H1 (cell line): ENCODE results near the gene SMS. TPM values are rescaled to one million over a fixed set of nuclear protein-coding genes. Genes with fewer than 3 reads are reported as not detected.

Experiments used
- CTCF ChIA-PET: fragments of 300-600 bp; sonication (Branson Sonifier 250); formaldehyde crosslinking; loops from one replicate; lab custom pipeline; 2021; ENCODE audit not compliant: partially characterized antibody; lab: Charles Lee
- POLR2A ChIA-PET: fragments of 300-600 bp; sonication (Branson Sonifier 250); formaldehyde crosslinking; loops from one replicate; lab custom pipeline; 2021; ENCODE audit warnings: inconsistent platforms; ENCODE audit not compliant: partially characterized antibody; lab: Charles Lee
- DNase-seq, 2 experiments: peaks; one replicate each; pipeline versions ENCODE4 v3.0.0 to v3.0.0-alpha.2; 2010 to 2022; ENCODE audit warnings: low spot score in 2 of 2, low read depth in 1 of 2, mixed read lengths in 1 of 2
- FAIRE-seq: peaks from 2 replicates; lab custom pipeline; 2011; peaks lifted over from hg19 to GRCh38; lab: Jason Lieb, UNC
- H2AFZ ChIP-seq: 2 replicates; pipeline ENCODE4 v1.8.1; 2012; ENCODE audit warnings: low read length, inconsistent platforms
- H2AK5ac ChIP-seq: 2 replicates; pipeline ENCODE4 v1.6.1; 2013; ENCODE audit warnings: low read depth, low read length
- H2BK120ac ChIP-seq: replicated peaks from 2 replicates; pipeline ENCODE3; 2013; ENCODE audit warnings: low read depth, low read length, inconsistent platforms
- H2BK12ac ChIP-seq: 2 replicates; pipeline ENCODE4 v1.6.1; 2013; ENCODE audit warnings: low read depth, low read length
- H2BK15ac ChIP-seq: 2 replicates; pipeline ENCODE4 v1.6.1; 2013; ENCODE audit warnings: low read length
- H2BK20ac ChIP-seq: 2 replicates; pipeline ENCODE4 v1.6.1; 2013; ENCODE audit warnings: low read length
- H2BK5ac ChIP-seq: 2 replicates; pipeline ENCODE4 v1.6.1; 2013; ENCODE audit warnings: low read depth, low read length
- H3K14ac ChIP-seq: 2 replicates; pipeline ENCODE4 v1.6.1; 2013; ENCODE audit warnings: inconsistent platforms; ENCODE audit not compliant: insufficient read length
- H3K18ac ChIP-seq: 2 replicates; pipeline ENCODE4 v1.6.1; 2013; ENCODE audit warnings: low read length; ENCODE audit errors: extremely low read depth
- H3K23ac ChIP-seq: 2 replicates; pipeline ENCODE4 v1.6.1; 2013; ENCODE audit warnings: inconsistent platforms; ENCODE audit not compliant: insufficient read length
- H3K23me2 ChIP-seq: 2 replicates; pipeline ENCODE4 v1.6.1; 2013; ENCODE audit warnings: low read depth, low read length
- H3K27ac ChIP-seq: 2 replicates; pipeline ENCODE4 v1.6.1; 2011; ENCODE audit warnings: low read depth, low read length, inconsistent platforms
- H3K27me3 ChIP-seq, 4 experiments: replicated peaks in 1 of 4; 1 replicate in 1 of 4; 2 replicates in 3 of 4; pipeline versions ENCODE4 v1.6.1 to v1.8.1; 2011 to 2013; ENCODE audit warnings: low read length in 3 of 4, mild to moderate bottlenecking in 3 of 4, inconsistent platforms in 2 of 4, mixed read lengths in 2 of 4, moderate library complexity in 1 of 4; ENCODE audit not compliant: control insufficient read depth in 3 of 4, insufficient read depth in 3 of 4; ENCODE audit errors: extremely low read depth in 1 of 4
- H3K36me3 ChIP-seq, 4 experiments: 2 replicates each; pipeline versions ENCODE4 v1.6.1 to v1.8.1; 2011 to 2013; ENCODE audit warnings: mild to moderate bottlenecking in 4 of 4, low read length in 3 of 4, moderate library complexity in 2 of 4, control low read depth in 1 of 4, inconsistent platforms in 1 of 4; ENCODE audit not compliant: insufficient read depth in 4 of 4, control insufficient read depth in 2 of 4
- H3K4ac ChIP-seq: replicated peaks from 2 replicates; pipeline ENCODE3; 2013; ENCODE audit warnings: low read length, low read depth, mixed read lengths, inconsistent platforms; ENCODE audit not compliant: insufficient read length
- H3K4me1 ChIP-seq, 4 experiments: replicated peaks in 1 of 4; 1 replicate in 1 of 4; 2 replicates in 3 of 4; pipeline versions ENCODE4 v1.6.1 to v1.8.1; 2011 to 2013; ENCODE audit warnings: low read length in 3 of 4, inconsistent platforms in 2 of 4, mixed read lengths in 1 of 4; ENCODE audit not compliant: insufficient read depth in 4 of 4, control insufficient read depth in 3 of 4
- H3K4me2 ChIP-seq, 2 experiments: 2 replicates each; pipeline versions ENCODE4 v1.6.1 to v1.8.1; 2011 to 2013; ENCODE audit warnings: low read depth in 2 of 2, low read length in 2 of 2, control low read depth in 1 of 2, inconsistent platforms in 1 of 2, mild to moderate bottlenecking in 1 of 2; ENCODE audit not compliant: insufficient read depth in 1 of 2
- H3K4me3 ChIP-seq, 4 experiments: fragments of 200-600, 300-600 bp in 1 of 4; sonication (generic), shearing (Covaris generic), sonication (Bioruptor Twin) in 1 of 4; 2 replicates each; pipeline versions ENCODE4 v1.5.1 to v1.8.1; 2011 to 2016; ENCODE audit warnings: low read length in 4 of 4, low read depth in 3 of 4, control low read depth in 2 of 4, inconsistent platforms in 2 of 4, mild to moderate bottlenecking in 2 of 4, mixed read lengths in 1 of 4, moderate library complexity in 1 of 4; ENCODE audit not compliant: insufficient read depth in 2 of 4; ENCODE audit errors: extremely low read depth in 1 of 4
- H3K56ac ChIP-seq: replicated peaks from 2 replicates; pipeline ENCODE3; 2013; ENCODE audit warnings: low read depth, mild to moderate bottlenecking, mixed read lengths, low read length, inconsistent platforms; ENCODE audit not compliant: insufficient read length
- H3K79me1 ChIP-seq: 2 replicates; pipeline ENCODE4 v1.6.1; 2013; ENCODE audit warnings: low read depth, low read length, control low read depth
- H3K79me2 ChIP-seq, 2 experiments: 2 replicates each; pipeline versions ENCODE4 v1.6.1 to v1.8.1; 2012 to 2013; ENCODE audit warnings: low read length in 2 of 2, mild to moderate bottlenecking in 2 of 2, inconsistent platforms in 1 of 2; ENCODE audit not compliant: insufficient read depth in 2 of 2, control insufficient read depth in 1 of 2
- H3K9ac ChIP-seq, 4 experiments: replicated peaks in 1 of 4; 1 replicate in 1 of 4; 2 replicates in 3 of 4; pipeline versions ENCODE4 v1.6.1 to v1.8.1; 2011 to 2013; ENCODE audit warnings: low read depth in 3 of 4, low read length in 3 of 4, control low read depth in 2 of 4, mild to moderate bottlenecking in 2 of 4, moderate library complexity in 2 of 4, inconsistent platforms in 1 of 4; ENCODE audit errors: extremely low read depth in 1 of 4
- H3K9me3 ChIP-seq, 2 experiments: 2 replicates each; pipeline versions ENCODE4 v1.6.1 to v1.8.1; 2012 to 2013; ENCODE audit warnings: mild to moderate bottlenecking in 2 of 2, moderate library complexity in 2 of 2, control low read depth in 1 of 2, inconsistent platforms in 1 of 2, low read depth in 1 of 2, low read length in 1 of 2, mixed read lengths in 1 of 2; ENCODE audit not compliant: insufficient read depth in 2 of 2
- H4K20me1 ChIP-seq, 2 experiments: replicated peaks in 1 of 2; 2 replicates each; pipeline versions ENCODE3 to v1.8.1; 2011 to 2013; ENCODE audit warnings: inconsistent platforms in 2 of 2, low read length in 2 of 2, mild to moderate bottlenecking in 1 of 2; ENCODE audit not compliant: insufficient read depth in 2 of 2, control insufficient read depth in 1 of 2
- H4K5ac ChIP-seq: 2 replicates; pipeline ENCODE4 v1.6.1; 2013; ENCODE audit warnings: low read length, low read depth, mixed read lengths, inconsistent platforms; ENCODE audit not compliant: insufficient read length
- H4K8ac ChIP-seq: 2 replicates; pipeline ENCODE4 v1.8.0; 2013; ENCODE audit warnings: mild to moderate bottlenecking, moderate library complexity, low read length, inconsistent platforms; ENCODE audit not compliant: insufficient read depth; ENCODE audit errors: extremely low read depth
- H4K91ac ChIP-seq: replicated peaks from 2 replicates; pipeline ENCODE3; 2013; ENCODE audit warnings: low read length, mixed read lengths, inconsistent platforms; ENCODE audit not compliant: insufficient read length
- CTCF ChIP-seq, 3 experiments: IDR thresholded peaks; 1 replicate in 2 of 3; 2 replicates in 1 of 3; pipeline versions ENCODE4 v1.5.1 to v1.6.1; 2011; ENCODE audit warnings: low read length in 3 of 3, mild to moderate bottlenecking in 3 of 3, inconsistent platforms in 2 of 3, low read depth in 1 of 3, moderate library complexity in 1 of 3; ENCODE audit not compliant: insufficient read depth in 1 of 3; ENCODE audit errors: control extremely low read depth in 1 of 3
- WGBS, 2 experiments: shearing (Covaris generic) in 1 of 2; methylation state at CpG; one replicate each; pipeline versions ENCODE4 v1.1.6 to v1.1.7; 2013 to 2015; ENCODE audit warnings: low lambda C conversion rate in 2 of 2, mixed read lengths in 2 of 2, inconsistent platforms in 1 of 2, low coverage in 1 of 2, missing lambda C conversion rate in 1 of 2; ENCODE audit not compliant: insufficient replicate concordance in 2 of 2, insufficient coverage in 1 of 2, insufficient read length in 1 of 2; ENCODE audit errors: extremely low coverage in 1 of 2, missing lambda C conversion rate in 1 of 2; 5-methylcytosine and 5-hydroxymethylcytosine counted together
- polyA plus RNA-seq, 7 experiments: library from polyadenylated mRNA; depleted of rRNA in 3 of 7; stranded (reverse) in 5 of 7; unstranded in 2 of 7; fragments of >200 nt in 5 of 7; fragments of 200-250 nt in 2 of 7; gene quantifications; 1 replicate in 5 of 7; 2 replicates in 1 of 7; 4 replicates in 1 of 7; pipeline versions ENCODE4 v1.2.1 to v1.2.3, GENCODE V29; 2011 to 2013; ENCODE audit warnings: missing spikeins in 2 of 7, mixed read lengths in 2 of 7
- total RNA-seq: library from RNA; stranded (reverse); fragmentation: NEBNext Ultra II Directional; extraction: Animal tissue kit (Norgen Biotek cat#: 25700); gene quantifications from 2 replicates; pipeline ENCODE4 v1.2.1, GENCODE V29; 2021

The SMS gene
- total and polyA plus RNA-seq, 2 of the 8 experiments (the other 6 are each of a cell fraction or from before 2014, with no cell fraction given) = 66.3 to 256 TPM

- WGBS, 2 experiments = 90% methylated on average over 1 of the region's 2 CpGs; no CpG with 5 or more reads in 1 of the 2 experiments
- H4K91ac ChIP-seq = no peak overlapping the region
- H2BK5ac ChIP-seq = no peak overlapping the region
- no peaks in the 10 kb centered on the region for H3K36me3 ChIP-seq
- POLR2A ChIA-PET = no interaction called here
- no peak for FAIRE-seq
- H3K18ac ChIP-seq = no peak overlapping the region
- H3K4ac ChIP-seq = no peak overlapping the region
- no peak overlapping the region for H2BK12ac ChIP-seq
- H4K5ac ChIP-seq = no peak overlapping the region
- no peaks in the 10 kb centered on the region for H3K27me3 ChIP-seq
- peaks cover 0 to 5% (median 1%) of the 10 kb centered on the region in 4 experiments; a peak in 2 of 7 replicates for H3K4me1 ChIP-seq
- H3K56ac ChIP-seq = no peak overlapping the region
- H2AFZ ChIP-seq = no peak overlapping the region
- no peaks in the 10 kb centered on the region for H4K20me1 ChIP-seq
- no peaks in the 10 kb centered on the region for H3K23me2 ChIP-seq
- no peak overlapping the region for H2BK15ac ChIP-seq
- H3K9me3 ChIP-seq = no peaks in the 10 kb centered on the region
- no peak overlapping the region for H3K4me2 ChIP-seq
- CTCF ChIA-PET = no interaction called here
- no peak overlapping the region for H2BK120ac ChIP-seq
- H3K4me3 ChIP-seq = no peak overlapping the region
- H4K8ac ChIP-seq = no peak overlapping the region
- no peak overlapping the region for H3K14ac ChIP-seq
- H3K79me1 ChIP-seq = no peaks in the 10 kb centered on the region
- no peak for DNase-seq
- no peak overlapping the region for H3K9ac ChIP-seq
- H3K23ac ChIP-seq = no peak overlapping the region
- no peak overlapping the region for H2AK5ac ChIP-seq
- TF ChIP-seq CTCF (IDR thresholded peaks at IDR 0.05; ENCODE audit: control extremely low read depth in 1 of 3, insufficient read depth in 1 of 3, low read depth in 1 of 3, low read length in 3 of 3) = no peak
- H3K79me2 ChIP-seq = no peaks in the 10 kb centered on the region
- no peak overlapping the region for H2BK20ac ChIP-seq
- H3K27ac ChIP-seq = no peak overlapping the region
Observed at GRCh38 chrX:22040184-22040583, 99.7 kb downstream of the SMS start.
